ENCODE results near the gene MCF2L2.
A peak's percentile ranks its signal among the peaks of the same experiment; 100 is the strongest.
"Not testable (repeated sequence)": the region's sequence is repeated elsewhere in the genome, so short reads cannot be mapped to it uniquely, and the experiment has no call there.

MCF2L2 gene

DNA sequence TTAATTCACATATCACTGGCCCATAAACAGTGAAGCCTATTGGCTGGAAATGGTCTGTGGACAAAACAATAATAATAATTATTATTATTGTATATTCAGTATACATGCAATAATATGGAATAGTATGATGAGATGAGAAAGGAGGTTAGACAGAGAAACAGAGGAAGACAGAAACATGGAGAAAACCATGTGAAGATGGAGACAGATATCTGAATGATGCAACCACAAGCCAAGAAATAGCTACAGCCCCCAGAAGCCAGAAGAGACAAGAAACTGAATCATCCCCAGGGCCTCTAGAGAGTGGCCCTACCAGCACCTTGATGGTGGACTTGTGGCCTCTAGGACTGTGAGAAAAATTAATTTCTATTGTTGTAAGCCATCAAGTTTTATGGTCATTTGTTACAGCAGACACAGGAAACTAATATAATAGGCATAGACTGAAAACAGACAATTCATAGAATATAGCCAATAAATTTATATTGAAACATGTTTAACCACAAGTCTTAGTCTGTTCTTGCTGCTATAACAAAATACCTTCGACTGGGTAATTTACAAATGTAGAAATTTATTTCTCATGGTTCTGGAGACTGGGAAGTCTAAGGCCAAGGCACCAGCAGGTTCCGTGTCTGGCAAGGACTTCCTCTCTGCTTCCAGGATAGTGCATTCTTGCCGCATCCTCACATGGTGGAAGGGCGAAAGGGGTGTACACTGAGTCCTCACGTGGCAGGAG is 31.6 kb downstream of the MCF2L2 start:
- no peak for DNase-seq (ENCODE audit: extremely low read depth in 1 of 2, low read depth in 1 of 2)

DNA sequence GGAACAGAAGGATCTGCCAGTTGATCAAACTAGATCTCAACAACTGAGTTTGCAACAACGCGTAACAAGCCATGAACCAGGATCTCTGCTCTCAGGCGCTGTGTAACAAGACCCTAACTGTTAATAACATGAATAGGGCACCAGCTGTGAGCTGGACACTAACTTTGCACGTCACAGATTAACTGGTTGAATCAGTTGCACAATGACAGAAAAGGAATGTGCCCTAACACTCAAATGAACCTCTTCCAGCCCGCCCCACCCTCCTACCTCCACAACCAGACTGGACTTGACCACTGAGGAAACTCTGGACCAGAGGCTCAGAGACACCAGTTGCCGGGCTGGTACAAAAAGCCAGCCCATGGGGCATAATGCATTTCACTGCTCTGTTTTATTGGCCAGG is 34.3 kb downstream of the MCF2L2 start:
- DNase-seq (ENCODE audit: extremely low read depth in 1 of 2, low read depth in 1 of 2), result no peak

DNA sequence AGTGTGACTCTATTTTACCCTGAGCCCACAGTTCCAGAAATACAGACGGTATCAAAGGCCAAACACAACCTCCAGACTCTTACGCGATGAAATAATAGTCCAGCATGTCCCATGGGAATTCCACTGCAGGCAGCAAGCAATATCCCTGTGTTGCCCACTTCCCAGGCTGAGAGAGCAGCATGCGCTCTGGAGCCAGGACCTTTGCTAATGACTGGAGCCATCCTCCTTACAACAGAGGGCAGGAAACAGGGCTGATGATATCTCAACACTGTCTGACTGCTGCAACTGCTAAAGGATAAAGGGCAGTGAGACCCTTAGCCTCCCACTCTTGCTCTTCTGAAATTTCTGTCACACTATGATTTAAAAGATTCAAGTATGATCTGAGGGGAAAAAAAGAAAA is 34.8 kb downstream of the MCF2L2 start:
- DNase-seq (ENCODE audit: extremely low read depth in 1 of 2, low read depth in 1 of 2), result no peak

- no peak for DNase-seq (ENCODE audit: extremely low read depth in 1 of 2, low read depth in 1 of 2)
These were observed 36.0 kb downstream of the MCF2L2 start for GRCh38 chr3:183392186-183393034.

DNA sequence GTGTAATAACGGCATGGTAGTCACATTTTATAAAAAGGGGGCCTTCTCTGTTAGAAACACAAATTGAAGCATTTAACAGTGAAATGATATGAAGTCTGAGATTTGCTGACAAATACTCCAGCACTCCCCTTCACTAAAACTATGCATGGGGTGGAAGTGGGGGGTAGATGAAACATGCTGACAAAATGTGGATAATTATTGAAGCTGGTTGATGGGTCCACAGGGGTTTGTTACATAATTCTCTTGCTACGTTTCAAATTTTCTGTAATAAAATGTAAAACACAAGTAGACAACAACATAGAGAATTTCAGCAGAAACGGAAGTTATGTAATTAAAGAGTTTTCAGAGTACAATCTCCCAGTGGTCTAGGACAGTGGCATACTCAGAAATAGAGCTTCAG is 37.0 kb downstream of the MCF2L2 start:
- DNase-seq (ENCODE audit: extremely low read depth in 1 of 2, low read depth in 1 of 2), result no peak

- DNase-seq (ENCODE audit: extremely low read depth in 1 of 2, low read depth in 1 of 2), result no peak
These were observed 37.6 kb downstream of the MCF2L2 start for GRCh38 chr3:183390844-183391243.

DNA sequence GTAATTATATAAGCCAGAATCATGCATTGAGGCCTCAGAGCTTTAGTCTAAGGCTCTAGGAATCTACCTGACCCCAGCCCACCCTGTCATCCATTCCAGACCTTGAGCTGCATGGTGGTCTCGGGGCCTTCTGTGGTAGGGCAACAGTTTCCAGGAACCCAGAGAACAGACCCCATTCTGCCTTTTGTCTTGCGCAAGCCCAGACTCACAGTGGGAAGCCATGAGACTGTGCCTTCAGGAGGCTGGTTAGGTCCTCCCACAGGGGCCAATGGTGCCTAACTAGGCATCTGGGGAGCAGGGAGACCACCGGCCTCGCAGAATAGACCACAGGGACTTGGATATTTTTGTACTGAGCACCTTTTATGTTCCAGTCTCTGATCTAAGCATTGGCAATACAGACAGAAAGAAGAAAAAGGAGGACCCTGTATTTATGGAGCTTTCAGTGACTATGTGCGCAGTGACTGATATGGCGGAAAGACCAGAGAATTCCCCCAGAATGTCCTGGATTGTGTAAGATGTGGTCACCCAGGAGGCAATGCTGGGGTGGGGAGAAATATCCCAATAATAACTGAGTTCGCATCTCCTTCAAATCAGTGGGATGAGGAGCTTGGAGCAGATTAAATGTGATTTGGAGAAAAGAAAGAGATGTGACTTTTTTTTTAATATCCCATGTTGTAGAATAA is 40.1 kb downstream of the MCF2L2 start:
- no peak for DNase-seq (ENCODE audit: extremely low read depth in 1 of 2, low read depth in 1 of 2)

GRCh38 chr3:183387797-183388196 is 40.6 kb downstream of the MCF2L2 start:
- no peak for DNase-seq (ENCODE audit: extremely low read depth in 1 of 2, low read depth in 1 of 2)

DNA sequence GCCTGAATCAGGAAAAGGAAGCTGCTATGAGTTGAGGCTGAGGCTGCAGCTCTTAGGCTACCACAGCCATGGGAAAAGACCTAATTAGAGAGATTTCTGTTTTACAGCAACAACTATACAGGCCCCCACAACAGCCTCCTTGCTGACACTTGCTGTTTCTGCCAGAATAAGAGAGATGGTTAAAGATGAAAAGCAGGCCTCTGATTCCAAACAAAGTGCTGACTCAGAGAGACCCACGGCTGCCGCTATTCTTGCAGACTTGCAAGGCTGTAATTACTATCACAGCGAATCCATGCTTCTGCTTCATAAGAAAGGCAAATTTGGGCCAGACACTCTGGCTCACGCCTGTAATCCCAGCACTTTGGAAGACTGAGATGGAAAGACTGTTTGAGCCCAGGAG is 41.8 kb downstream of the MCF2L2 start:
- no peak for DNase-seq (ENCODE audit: extremely low read depth in 1 of 2, low read depth in 1 of 2)

DNA sequence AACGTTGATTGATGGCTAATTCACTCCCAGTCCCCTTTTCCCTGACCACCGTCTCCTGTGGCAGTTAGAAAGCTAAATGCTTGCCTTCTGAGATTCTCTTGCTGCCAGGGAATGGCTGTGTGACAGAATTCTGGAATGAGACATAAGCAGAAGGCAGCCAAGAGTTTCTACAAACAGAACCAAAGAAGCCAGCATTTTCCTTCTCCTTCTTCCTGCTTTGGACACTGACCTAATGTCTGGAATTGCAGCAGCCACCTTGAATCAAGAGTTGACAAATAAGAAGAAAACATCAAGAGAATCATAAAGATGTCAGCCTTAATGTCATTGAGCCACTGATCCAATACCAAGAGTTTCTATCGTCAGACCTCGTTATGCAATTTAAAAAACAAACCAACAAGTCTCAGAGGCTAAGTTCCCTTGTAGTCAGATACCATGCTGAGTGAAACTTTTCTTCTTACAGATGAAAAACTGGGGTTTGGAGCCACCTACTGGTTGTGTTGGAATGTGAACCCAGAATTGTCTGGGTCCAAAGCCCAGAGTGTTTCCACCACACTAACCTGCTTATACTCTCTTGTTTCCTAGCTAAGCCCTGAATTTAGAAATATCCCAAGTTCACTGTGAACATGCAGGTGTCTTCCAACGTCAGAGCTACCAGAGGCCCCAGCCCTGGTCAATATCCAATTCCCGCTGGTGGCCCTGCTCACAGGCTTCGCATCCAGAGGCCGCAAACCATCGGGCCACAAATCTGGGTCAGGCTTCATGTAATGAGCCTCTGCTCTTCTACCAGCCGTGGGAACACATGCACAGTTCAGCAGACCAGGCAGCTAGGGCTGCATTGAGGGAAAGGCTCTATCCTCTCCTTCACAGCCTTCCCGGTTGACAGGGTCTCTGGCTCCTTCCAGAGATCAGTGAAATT is 42.5 kb downstream of the MCF2L2 start:
- peak; percentile 15 to 22 for DNase-seq (ENCODE audit: extremely low read depth in 1 of 2, low read depth in 1 of 2)

DNA sequence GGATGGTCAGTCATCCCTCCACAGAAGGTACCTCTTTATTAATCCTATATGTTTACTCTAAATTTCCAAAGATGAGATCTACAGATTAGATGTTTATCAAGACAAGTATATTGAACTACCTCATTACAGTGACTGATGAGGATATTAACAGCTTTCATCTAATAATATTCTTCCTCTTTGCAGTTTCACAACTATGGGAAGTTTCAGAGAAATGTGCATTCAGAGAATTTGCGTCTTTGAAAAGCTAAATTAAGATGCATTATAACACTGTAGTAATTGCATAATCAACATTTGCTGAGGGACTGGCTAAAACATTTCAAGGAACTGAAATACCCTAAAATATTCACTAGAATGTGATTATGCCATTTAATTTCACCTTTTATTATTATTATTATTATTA is 46.7 kb downstream of the MCF2L2 start:
- no peak for DNase-seq (ENCODE audit: extremely low read depth in 1 of 2, low read depth in 1 of 2)

GRCh38 chr3:183381179-183381578 is 47.2 kb downstream of the MCF2L2 start:
- no peak for DNase-seq (ENCODE audit: extremely low read depth in 1 of 2, low read depth in 1 of 2)

DNA sequence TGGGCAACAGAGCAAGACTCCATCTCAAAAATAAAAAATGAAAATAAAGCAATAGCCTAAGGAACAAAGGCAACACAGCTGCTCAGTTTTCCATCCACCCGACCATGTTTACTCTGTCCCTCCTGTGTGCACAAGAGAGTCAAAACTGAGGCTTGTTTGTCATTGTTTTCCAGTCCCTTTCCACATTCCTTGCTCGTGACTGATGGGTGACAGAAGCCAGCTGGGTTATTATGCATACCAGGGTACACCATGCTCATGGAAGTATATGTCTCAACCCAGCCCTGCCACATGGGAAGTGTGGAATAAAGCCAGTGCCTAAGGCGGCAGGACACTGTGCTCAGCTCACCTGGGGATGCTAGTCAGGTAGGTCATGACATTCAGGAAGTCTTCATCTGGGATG is 49.5 kb downstream of the MCF2L2 start:
- no peak for DNase-seq (ENCODE audit: extremely low read depth in 1 of 2, low read depth in 1 of 2)

DNA sequence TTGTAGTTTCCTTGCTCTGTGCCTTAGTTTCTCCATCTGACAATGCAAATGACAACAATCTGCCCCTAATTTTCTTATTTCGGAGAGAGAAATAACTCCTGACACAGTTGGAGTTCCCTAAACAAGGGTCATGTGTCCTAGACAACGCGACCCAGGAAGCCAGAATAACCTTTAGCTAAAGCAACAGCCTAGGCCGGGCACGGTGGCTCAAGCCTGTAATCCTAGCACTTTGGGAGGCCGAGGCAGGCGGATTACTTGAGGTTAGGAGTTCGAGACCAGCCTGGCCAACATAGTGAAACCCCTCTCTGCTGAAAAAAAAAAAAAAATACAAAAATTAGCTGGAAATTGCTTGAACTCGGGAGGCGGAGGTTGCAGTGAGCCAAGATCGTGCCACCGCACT is 49.9 kb downstream of the MCF2L2 start:
- no peak for DNase-seq (ENCODE audit: extremely low read depth in 1 of 2, low read depth in 1 of 2)

GRCh38 chr3:183378008-183378407 is 50.4 kb downstream of the MCF2L2 start:
- DNase-seq (ENCODE audit: extremely low read depth in 1 of 2, low read depth in 1 of 2), result no peak

DNA sequence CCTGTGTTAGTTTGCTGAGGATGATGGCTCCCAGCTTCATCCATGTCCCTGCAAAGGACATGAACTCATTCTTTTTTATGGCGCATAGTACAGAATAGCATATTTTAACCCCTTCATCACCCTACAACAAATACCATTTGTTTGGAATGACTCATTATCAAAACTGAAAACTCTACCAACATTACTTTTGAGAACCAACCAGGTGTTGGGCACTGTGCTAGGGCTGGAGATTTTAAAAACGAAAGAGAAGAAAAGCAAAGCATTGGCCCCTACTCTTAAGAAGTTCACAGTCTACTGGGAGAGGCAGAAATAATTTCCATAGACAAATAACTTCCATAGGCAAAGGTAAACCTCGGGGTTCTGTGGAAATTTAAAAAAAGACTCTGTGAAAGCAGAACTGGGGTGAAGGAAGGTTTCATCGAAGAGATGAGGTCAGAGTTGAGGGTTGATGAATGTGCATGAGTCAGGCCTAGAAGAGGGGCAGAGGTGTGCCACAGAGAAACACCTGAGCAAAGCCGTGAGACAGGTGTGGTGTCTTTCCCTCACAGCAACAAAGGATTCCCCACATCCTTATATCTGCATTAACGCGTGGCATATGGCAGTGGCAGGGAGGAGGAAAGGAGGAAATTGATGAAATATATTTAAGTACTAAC is 51.0 kb downstream of the MCF2L2 start:
- no peak for DNase-seq (ENCODE audit: extremely low read depth in 1 of 2, low read depth in 1 of 2)

GRCh38 chr3:183375787-183376186 is 52.6 kb downstream of the MCF2L2 start:
- no peak for DNase-seq (ENCODE audit: extremely low read depth in 1 of 2, low read depth in 1 of 2)

GRCh38 chr3:183375337-183375736 is 53.1 kb downstream of the MCF2L2 start:
- DNase-seq (ENCODE audit: extremely low read depth in 1 of 2, low read depth in 1 of 2), result no peak

DNA sequence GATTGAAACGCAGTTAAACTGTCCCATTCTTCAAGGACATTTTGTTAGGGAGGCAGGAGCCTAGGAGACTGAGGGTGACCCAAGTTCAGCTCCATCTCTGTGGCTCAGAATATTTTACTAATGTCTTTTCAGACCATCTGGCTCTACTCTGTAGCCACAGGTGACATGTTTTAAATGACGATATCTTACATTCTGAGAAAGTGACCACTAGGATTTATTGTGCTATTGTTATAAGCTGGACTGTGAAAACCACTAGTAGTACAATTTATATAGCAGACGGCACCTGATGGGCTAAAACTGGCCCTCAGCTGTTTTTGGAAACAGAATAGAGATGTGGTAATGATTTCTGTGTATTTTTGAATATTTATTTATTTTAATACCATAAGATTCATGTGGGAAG is 55.5 kb downstream of the MCF2L2 start:
- no peak for DNase-seq (ENCODE audit: extremely low read depth in 1 of 2, low read depth in 1 of 2)

DNA sequence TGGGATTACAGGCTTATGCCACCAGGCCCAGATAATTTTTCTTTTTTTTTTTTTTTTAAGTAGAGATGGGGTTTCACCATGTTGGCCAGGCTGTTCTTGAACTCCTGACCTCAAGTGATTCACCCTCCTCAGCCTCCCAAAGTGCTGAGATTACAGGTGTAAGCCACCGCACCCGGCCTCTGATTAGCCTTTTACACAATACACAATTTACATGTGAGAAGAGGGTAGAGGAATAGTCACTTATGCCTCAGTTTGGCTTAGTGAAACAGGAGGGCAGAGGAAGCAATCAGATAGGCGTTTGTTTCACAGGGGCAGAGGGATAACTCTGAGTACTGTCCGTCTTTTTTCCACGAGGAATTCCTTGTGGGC is 56.8 kb downstream of the MCF2L2 start:
- DNase-seq (ENCODE audit: extremely low read depth in 1 of 2, low read depth in 1 of 2), result not testable (repeated sequence)

Measured in activated CD8-positive, alpha-beta memory T cell treated with anti-CD3 and anti-CD28 coated beads for 1 hour (primary cell).